Cardiac muscle cell (in vitro differentiated cells and primary cell): ENCODE data around the gene ABHD1. TPM values are rescaled to one million over a fixed set of nuclear protein-coding genes. Genes with fewer than 3 reads are reported as not detected.

Source experiments
- DNase-seq, 2 donors: peaks; one replicate each; pipeline versions ENCODE4 v3.0.0 to v3.0.0-alpha.2; 2010 to 2017; ENCODE audit warnings: low read depth in 1 of 2, low spot score in 1 of 2
- H3K27ac ChIP-seq: fragments of 200-600 bp; sonication (generic); 2 replicates; pipeline ENCODE4 v1.5.1; 2016
- H3K27me3 ChIP-seq: fragments of 200-600 bp; sonication (generic); 2 replicates; pipeline ENCODE4 v1.6.0; 2016; ENCODE audit warnings: control low read depth
- H3K36me3 ChIP-seq: fragments of 200-600 bp; sonication (generic); 2 replicates; pipeline ENCODE4 v1.5.1; 2016; ENCODE audit warnings: control low read depth
- H3K4me1 ChIP-seq: fragments of 200-600 bp; sonication (generic); 2 replicates; pipeline ENCODE4 v1.8.1; 2017; ENCODE audit warnings: low read depth, mild to moderate bottlenecking, mixed run types
- H3K4me3 ChIP-seq: fragments of 200-600 bp; sonication (generic); 2 replicates; pipeline ENCODE4 v1.5.1; 2016; ENCODE audit warnings: mild to moderate bottlenecking
- H3K9me3 ChIP-seq: fragments of 200-600 bp; sonication (generic); 2 replicates; pipeline ENCODE4 v1.5.1; 2017; ENCODE audit warnings: low read depth, mild to moderate bottlenecking, control low read depth
- polyA plus RNA-seq: library from polyadenylated mRNA; unstranded; fragments of >200 nt; fragmentation: Nextera tagmentation; extraction: Ambion mirVana; gene quantifications from 2 replicates; pipeline ENCODE4 v1.2.1, GENCODE V29; 2016
- total RNA-seq: library from RNA; depleted of rRNA; stranded (reverse); fragments of >200 nt; gene quantifications from 2 replicates; pipeline ENCODE4 v1.2.3, GENCODE V29; 2016
- TF ChIP-seq, protein P1 (sequence below): IDR thresholded peaks from 2 replicates; pipeline ENCODE4 v1.5.1; 2012; ENCODE audit warnings: low read depth, mild to moderate bottlenecking, low read length

Gene ABHD1
- total and polyA plus RNA-seq, 2 experiments from 2014 or later = 0.27 to 2.0 TPM

DNA sequence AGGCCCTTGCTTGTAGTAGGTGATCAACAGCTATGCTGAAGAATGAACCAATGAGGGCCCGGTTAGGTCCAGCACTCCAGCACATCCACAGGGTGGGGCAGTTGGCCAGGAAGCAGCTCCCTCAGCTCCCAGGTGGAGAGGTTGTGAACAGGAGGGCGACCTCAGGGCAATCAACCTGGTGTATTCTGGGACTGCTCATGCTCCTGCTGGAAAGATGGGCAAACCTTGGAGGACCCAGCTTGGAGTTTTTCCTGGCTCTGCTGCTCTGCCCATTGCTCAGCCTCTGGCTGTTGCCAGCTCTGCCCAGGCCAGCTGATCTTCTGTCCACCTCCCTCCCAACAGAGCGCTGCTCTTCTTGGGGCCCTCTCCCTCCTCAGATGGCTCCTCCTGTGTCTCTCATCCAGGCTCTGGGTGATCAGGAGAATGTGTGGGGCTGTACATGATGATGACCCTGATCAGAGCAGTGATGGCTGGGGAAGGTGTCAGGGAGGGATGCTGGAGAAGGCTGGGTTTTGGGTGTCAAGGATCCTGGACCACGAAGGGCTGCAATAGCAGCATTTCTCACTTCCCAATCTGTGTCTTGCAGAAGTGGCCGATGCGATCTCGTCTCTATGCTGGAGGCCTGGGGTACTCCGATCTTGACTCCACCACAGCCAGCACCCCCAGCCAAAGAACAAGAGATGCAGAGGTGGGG is 28.6 kb downstream of the ABHD1 start:
- no peaks in the 10 kb centered on the region for H3K36me3 ChIP-seq
- TF ChIP-seq, protein P1, sequence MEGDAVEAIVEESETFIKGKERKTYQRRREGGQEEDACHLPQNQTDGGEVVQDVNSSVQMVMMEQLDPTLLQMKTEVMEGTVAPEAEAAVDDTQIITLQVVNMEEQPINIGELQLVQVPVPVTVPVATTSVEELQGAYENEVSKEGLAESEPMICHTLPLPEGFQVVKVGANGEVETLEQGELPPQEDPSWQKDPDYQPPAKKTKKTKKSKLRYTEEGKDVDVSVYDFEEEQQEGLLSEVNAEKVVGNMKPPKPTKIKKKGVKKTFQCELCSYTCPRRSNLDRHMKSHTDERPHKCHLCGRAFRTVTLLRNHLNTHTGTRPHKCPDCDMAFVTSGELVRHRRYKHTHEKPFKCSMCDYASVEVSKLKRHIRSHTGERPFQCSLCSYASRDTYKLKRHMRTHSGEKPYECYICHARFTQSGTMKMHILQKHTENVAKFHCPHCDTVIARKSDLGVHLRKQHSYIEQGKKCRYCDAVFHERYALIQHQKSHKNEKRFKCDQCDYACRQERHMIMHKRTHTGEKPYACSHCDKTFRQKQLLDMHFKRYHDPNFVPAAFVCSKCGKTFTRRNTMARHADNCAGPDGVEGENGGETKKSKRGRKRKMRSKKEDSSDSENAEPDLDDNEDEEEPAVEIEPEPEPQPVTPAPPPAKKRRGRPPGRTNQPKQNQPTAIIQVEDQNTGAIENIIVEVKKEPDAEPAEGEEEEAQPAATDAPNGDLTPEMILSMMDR = no peak

DNA sequence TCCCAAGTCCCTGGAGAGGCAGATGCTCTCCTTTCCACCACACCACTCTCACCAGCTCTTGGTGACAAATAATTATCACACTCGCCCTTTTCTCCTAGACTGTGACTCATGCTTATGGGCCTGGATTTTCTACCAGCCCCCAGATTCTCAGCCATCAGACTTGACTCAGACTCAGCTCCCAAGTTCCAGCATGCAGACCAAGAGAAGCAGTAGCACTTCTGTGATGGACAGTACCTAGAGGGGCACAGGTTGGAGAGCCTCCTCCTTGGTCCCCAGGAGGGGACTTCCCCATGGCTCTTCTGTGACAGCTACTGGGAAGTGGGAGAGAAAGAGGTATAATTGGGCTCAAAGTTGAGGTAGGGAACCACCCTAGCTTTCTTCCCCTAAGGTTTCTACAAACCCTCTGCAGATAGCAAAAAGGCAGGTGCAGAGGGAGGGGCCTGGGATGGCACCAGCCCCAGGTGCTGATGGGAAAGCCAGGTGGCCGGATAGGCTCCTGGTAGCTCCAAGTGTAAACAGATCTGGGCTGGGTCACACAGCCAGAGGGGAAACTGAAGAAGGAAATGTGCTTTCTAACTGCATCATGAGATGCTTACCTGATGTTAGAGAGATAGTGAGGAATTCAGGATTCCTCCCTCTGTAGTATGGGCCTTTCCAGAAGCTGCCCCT is 29.3 kb downstream of the ABHD1 start:
- DNase-seq = no peak
- H3K4me1 ChIP-seq = peaks cover 9% of the 10 kb centered on the region
- H3K4me3 ChIP-seq = no peak overlapping the region
- no peaks in the 10 kb centered on the region for H3K36me3 ChIP-seq
- H3K27me3 ChIP-seq = no peaks in the 10 kb centered on the region
- H3K27ac ChIP-seq = no peak overlapping the region
- TF ChIP-seq, protein P1 = no peak
- no peaks in the 10 kb centered on the region for H3K9me3 ChIP-seq

More for the DNA sequence above, 28.6 kb downstream of the ABHD1 start:
- DNase-seq = no peak
- Histone ChIP-seq H3K4me1 (peaks cover 9% of the 10 kb centered on the region), H3K27me3 (no peaks in the 10 kb centered on the region), H3K4me3 (no peak overlapping the region), H3K27ac (no peak overlapping the region), H3K9me3 (no peaks in the 10 kb centered on the region)

DNA sequence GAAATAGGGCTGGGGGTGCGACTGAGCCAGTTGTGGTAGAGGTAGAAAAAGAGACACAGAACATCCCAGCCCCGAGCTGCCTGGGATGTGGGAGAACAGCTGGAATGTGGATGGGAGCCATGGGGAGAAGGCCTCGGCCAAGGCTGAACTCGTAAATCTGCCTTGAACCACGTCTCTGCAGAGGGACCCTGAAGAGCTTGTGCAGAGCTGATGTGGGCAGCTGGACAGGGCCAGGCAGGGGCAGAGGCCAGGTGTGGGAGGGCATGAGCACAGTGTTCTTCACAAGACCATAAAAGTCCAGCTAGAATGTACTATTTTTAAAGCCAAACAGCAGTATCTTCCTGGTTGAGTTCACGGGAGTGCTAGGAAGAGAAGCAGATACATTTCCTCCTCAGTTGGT is 30.9 kb downstream of the ABHD1 start:
- H3K27me3 ChIP-seq = no peaks in the 10 kb centered on the region

DNA sequence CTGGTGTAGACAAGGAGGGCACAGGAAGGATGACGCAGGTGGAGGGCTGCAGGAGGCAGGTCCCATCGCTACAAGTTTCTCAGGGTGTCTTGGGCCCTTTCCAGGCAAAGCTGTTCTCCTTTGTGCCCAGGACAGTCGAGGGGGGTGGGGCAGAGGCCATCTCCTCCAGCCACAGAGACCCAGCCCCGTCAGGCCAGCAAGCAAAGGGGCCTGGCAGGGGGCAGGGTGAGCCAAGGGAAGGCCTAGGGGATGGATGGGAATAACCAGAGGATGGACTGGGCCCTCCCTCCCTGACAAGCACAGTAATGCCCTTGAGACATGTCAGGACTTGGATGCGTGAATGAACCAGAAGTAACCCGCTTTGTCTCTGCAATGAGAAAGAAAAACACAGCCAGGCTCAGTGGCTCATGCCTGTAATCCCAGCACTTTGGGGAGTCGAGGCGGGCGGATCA is 31.5 kb downstream of the ABHD1 start:
- no peaks in the 10 kb centered on the region for H3K27me3 ChIP-seq
- H3K36me3 ChIP-seq = no peaks in the 10 kb centered on the region
- H3K4me3 ChIP-seq = no peak overlapping the region
- H3K4me1 ChIP-seq = peaks cover 9% of the 10 kb centered on the region
- no peak for DNase-seq
- TF ChIP-seq, protein P1 = no peak
- no peak overlapping the region for H3K27ac ChIP-seq
- H3K9me3 ChIP-seq = no peaks in the 10 kb centered on the region

More for the DNA sequence above, 30.9 kb downstream of the ABHD1 start:
- Histone ChIP-seq H3K4me3 (no peak overlapping the region), H3K36me3 (no peaks in the 10 kb centered on the region), H3K27ac (no peak overlapping the region), H3K9me3 (no peaks in the 10 kb centered on the region), H3K4me1 (peaks cover 9% of the 10 kb centered on the region)
- TF ChIP-seq, protein P1 = no peak
- DNase-seq = no peak

DNA sequence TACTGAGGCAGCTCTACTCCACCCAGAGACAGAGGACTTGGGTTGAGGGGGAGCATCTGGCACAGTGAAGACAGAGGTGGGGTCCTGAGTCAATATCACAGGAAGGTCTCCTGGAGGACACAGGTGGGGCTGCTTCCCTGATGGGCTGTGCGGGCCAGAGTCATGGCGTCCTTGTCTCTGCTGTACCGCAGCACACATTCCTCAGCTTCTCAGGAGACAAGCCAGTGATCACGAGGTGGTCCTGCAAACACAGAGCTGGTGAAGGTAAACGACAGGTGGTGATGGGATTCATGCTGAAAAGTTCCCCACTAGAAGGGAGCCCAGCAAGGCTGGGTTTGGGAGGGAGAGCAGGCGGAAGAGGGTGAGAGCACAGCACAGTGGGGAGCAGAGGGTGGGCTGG is 34.9 kb downstream of the ABHD1 start:
- Histone ChIP-seq H3K9me3 (no peaks in the 10 kb centered on the region), H3K27me3 (no peaks in the 10 kb centered on the region), H3K4me3 (no peak overlapping the region), H3K4me1 (peaks cover 9% of the 10 kb centered on the region), H3K27ac (no peak overlapping the region), H3K36me3 (no peaks in the 10 kb centered on the region)
- TF ChIP-seq, protein P1 = no peak
- no peak for DNase-seq
